HCT116 (cell line): ENCODE data around the gene C1S. TPM values are rescaled to one million over a fixed set of nuclear protein-coding genes. Genes with fewer than 3 reads are reported as not detected.
A peak's percentile ranks its signal among the peaks of the same experiment; 100 is the strongest.

Experiments used
- ATAC-seq: fragments of 200-7000 bp; cut with Tn5 transposase; 2 replicates; pipeline ENCODE4 v1.9.1; 2020; ENCODE audit warnings: mild to moderate bottlenecking, moderate library complexity
- BruUV-seq: library from RNA; stranded (reverse); fragments of 400-500 nt; replicated peaks from 2 replicates; lab custom pipeline; 2021; lab: Mats Ljungman, UMichigan
- CTCF ChIA-PET: fragments of 300-600 bp; sonication (Branson Sonifier 250); formaldehyde crosslinking; loops from one replicate; lab custom pipeline; 2021; ENCODE audit warnings: antibody characterized with exemption; lab: Charles Lee
- POLR2A ChIA-PET: fragments of 300-600, 350-600 bp; sonication (Branson Sonifier 250); formaldehyde crosslinking; loops from one replicate; lab custom pipeline; 2021; ENCODE audit warnings: antibody characterized with exemption; lab: Charles Lee
- RAD21 ChIA-PET, 2 experiments: fragments of 300-600 bp; sonication (Branson Sonifier 250); formaldehyde crosslinking; loops; one replicate each; lab custom pipeline; 2023; ENCODE audit warnings: low total read pairs in 2 of 2; ENCODE audit not compliant: uncharacterized antibody in 2 of 2, unreplicated experiment in 2 of 2, low non-redundant PET in 1 of 2; lab: Charles Lee
- DNase-seq: peaks from one replicate; pipeline ENCODE4 v3.0.0-alpha.2; 2010; ENCODE audit warnings: low read depth, low spot score
- H2AFZ ChIP-seq: fragments of 200-600 bp; shearing (Covaris generic), sonication (generic); 2 replicates; pipeline ENCODE4 v1.6.1; 2017; ENCODE audit warnings: low read depth, mixed run types, mixed read lengths, antibody characterized with exemption, low read length; ENCODE audit not compliant: poor library complexity, severe bottlenecking
- H3K27ac ChIP-seq: 2 replicates; pipeline ENCODE4 v1.5.1; 2012; ENCODE audit warnings: low read depth, low read length
- H3K27me3 ChIP-seq: fragments of 200-600 bp; sonication (generic); 2 replicates; pipeline ENCODE4 v1.6.1; 2016; ENCODE audit warnings: mixed run types, low read length, mixed read lengths; ENCODE audit not compliant: insufficient read depth
- H3K36me3 ChIP-seq, 2 experiments: fragments of 200-500 bp in 1 of 2; fragments of 200-600 bp in 1 of 2; sonication (Bioruptor generic) in 1 of 2; sonication (generic) in 1 of 2; 2 replicates each; pipeline versions ENCODE4 v1.5.1 to v1.6.1; 2014 to 2016; ENCODE audit warnings: low read length in 2 of 2, inconsistent platforms in 1 of 2, mixed read lengths in 1 of 2, mixed run types in 1 of 2; ENCODE audit not compliant: insufficient read depth in 2 of 2, control insufficient read depth in 1 of 2
- H3K4me1 ChIP-seq, 2 experiments: fragments of 200-600 bp in 1 of 2; sonication (generic) in 1 of 2; 2 replicates each; pipeline versions ENCODE4 v1.5.1 to v1.6.1; 2012 to 2017; ENCODE audit warnings: low read length in 2 of 2, inconsistent platforms in 1 of 2, mild to moderate bottlenecking in 1 of 2, mixed read lengths in 1 of 2, mixed run types in 1 of 2, moderate library complexity in 1 of 2; ENCODE audit not compliant: insufficient read depth in 2 of 2, control insufficient read depth in 1 of 2
- H3K4me2 ChIP-seq: fragments of 200-600 bp; sonication (generic); 2 replicates; pipeline ENCODE4 v1.6.1; 2017; ENCODE audit warnings: mixed run types, low read length, mixed read lengths
- H3K4me3 ChIP-seq, 2 experiments: fragments of 200-600 bp in 1 of 2; sonication (generic) in 1 of 2; replicated peaks in 1 of 2; 2 replicates each; pipeline ENCODE4 v1.5.1; 2011 to 2016; ENCODE audit warnings: low read length in 2 of 2, control low read depth in 1 of 2, low read depth in 1 of 2, mild to moderate bottlenecking in 1 of 2, mixed read lengths in 1 of 2, mixed run types in 1 of 2
- H3K79me2 ChIP-seq: fragments of 200-600 bp; sonication (generic); 2 replicates; pipeline ENCODE4 v1.6.1; 2017; ENCODE audit warnings: mild to moderate bottlenecking, mixed run types, low read length, moderate library complexity, mixed read lengths; ENCODE audit not compliant: insufficient read depth
- H3K9ac ChIP-seq: fragments of 200-600 bp; sonication (generic); 2 replicates; pipeline ENCODE4 v1.6.1; 2016; ENCODE audit warnings: low read length, mixed read lengths
- H3K9me2 ChIP-seq: fragments of 200-600 bp; sonication (generic), shearing (Covaris generic); 2 replicates; pipeline ENCODE4 v1.6.1; 2017; ENCODE audit warnings: mixed run types, mild to moderate bottlenecking, moderate library complexity; ENCODE audit not compliant: insufficient read depth
- H3K9me3 ChIP-seq, 2 experiments: fragments of 200-500 bp in 1 of 2; fragments of 200-600 bp in 1 of 2; sonication (Bioruptor generic) in 1 of 2; sonication (generic) in 1 of 2; 2 replicates each; pipeline ENCODE4 v1.6.1; 2014 to 2017; ENCODE audit warnings: low read length in 2 of 2, mixed read lengths in 2 of 2, inconsistent platforms in 1 of 2, low read depth in 1 of 2, mild to moderate bottlenecking in 1 of 2, mixed run types in 1 of 2, moderate library complexity in 1 of 2; ENCODE audit not compliant: control insufficient read depth in 1 of 2, insufficient read depth in 1 of 2
- H4K20me1 ChIP-seq: fragments of 200-600 bp; sonication (generic), shearing (Covaris generic); 2 replicates; pipeline ENCODE4 v1.6.1; 2017; ENCODE audit warnings: mixed run types, mild to moderate bottlenecking, moderate library complexity; ENCODE audit not compliant: insufficient read depth
- CEBPB ChIP-seq: IDR thresholded peaks from 2 replicates; pipeline ENCODE4 v1.6.1; 2012; ENCODE audit warnings: low read depth
- FOSL1 ChIP-seq: IDR thresholded peaks from 2 replicates; pipeline ENCODE4 v1.6.1; 2012; ENCODE audit warnings: low read depth
- JUND ChIP-seq: IDR thresholded peaks from 2 replicates; pipeline ENCODE4 v1.6.1; 2012
- SRF ChIP-seq: IDR thresholded peaks from 2 replicates; pipeline ENCODE4 v1.6.1; 2012; ENCODE audit warnings: low read depth
- ZNF274 ChIP-seq: fragments of 200-500 bp; sonication (Bioruptor generic); IDR thresholded peaks from 2 replicates; pipeline ENCODE4 v1.6.1; 2014; ENCODE audit warnings: mild to moderate bottlenecking, low read depth, low read length, inconsistent platforms
- intact Hi-C: fragments of 100-400 bp; cut with micrococcal nuclease; formaldehyde crosslinking; loops from 2 replicates; pipeline ENCODE4 v1.10.0; 2022
- total RNA-seq: library from RNA; stranded (reverse); gene quantifications from one replicate; pipeline ENCODE4 v1.2.1, GENCODE V29; 2021; ENCODE audit not compliant: unreplicated experiment
- TF ChIP-seq, protein P1 (sequence below), 3 experiments: fragments of 200-600 bp in 1 of 3; sonication (generic) in 1 of 3; IDR thresholded peaks in 2 of 3; conservative IDR thresholded peaks in 1 of 3; 2 replicates each; pipeline ENCODE4 v1.5.1; 2012 to 2017; ENCODE audit warnings: low read depth in 2 of 3, low read length in 2 of 3, antibody characterized with exemption in 1 of 3, borderline replicate concordance in 1 of 3, control low read depth in 1 of 3, mild to moderate bottlenecking in 1 of 3, mixed read lengths in 1 of 3, mixed run types in 1 of 3, moderate library complexity in 1 of 3; ENCODE audit not compliant: insufficient read depth in 1 of 3

C1S gene
- total RNA-seq, 1 experiment from 2014 or later: 2.4 TPM

DNA sequence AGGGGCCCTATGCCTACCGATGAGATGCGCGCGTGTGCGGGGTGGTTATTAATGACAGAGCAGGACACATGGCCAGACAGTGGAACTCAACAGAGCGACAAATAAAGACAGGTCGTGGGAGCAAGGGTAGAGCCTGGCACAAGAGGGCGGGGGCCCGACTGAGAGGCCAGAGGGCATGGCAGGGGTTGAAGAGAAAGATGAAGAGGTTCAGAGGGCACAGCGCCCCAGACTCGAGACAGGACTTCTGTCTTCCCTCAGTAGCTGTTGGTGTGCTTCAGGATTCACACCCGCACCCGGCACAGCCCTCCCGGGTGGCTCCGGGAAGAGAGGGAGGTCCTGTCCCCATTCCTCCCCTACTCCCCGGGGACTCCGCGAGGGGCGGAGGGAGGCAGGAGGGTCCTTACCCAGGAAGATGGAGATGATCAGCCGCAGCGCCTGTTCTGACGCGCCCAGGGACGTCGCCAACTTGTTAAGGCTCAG lies 42.6 kb upstream of the C1S start:
- ChIA-PET POLR2A (interaction anchor here (0.8 to 2.9 kb wide), 10 partner anchors 8 to 91 kb away, joined by 3 to 17 read pairs (median 4); partner anchors contain the start of genes C12orf57, C1RL and RNU7-1), RAD21 (no interaction called here), CTCF (interaction anchor here (0.8 to 1.9 kb wide), 8 partner anchors 9 to 76 kb away, joined by 3 to 7 read pairs (median 3); no protein-coding TSS in a partner anchor)
- Histone ChIP-seq H3K27me3 (no peaks in the 10 kb centered on the region), H3K9me3 (no peaks in the 10 kb centered on the region), H4K20me1 (no peaks in the 10 kb centered on the region), H3K4me1 (peaks cover 14 to 32% of the 10 kb centered on the region in 2 experiments), H3K9ac (peak overlapping the region; percentile 88), H2AFZ (no peak overlapping the region), H3K36me3 (peaks cover 4 to 9% of the 10 kb centered on the region in 2 experiments; a peak in 2 of 4 replicates), H3K4me2 (peak overlapping the region; percentile 93), H3K4me3 (peak overlapping the region; percentile 89 to 96), H3K9me2 (no peaks in the 10 kb centered on the region), H3K79me2 (peaks cover 44% of the 10 kb centered on the region), H3K27ac (peak overlapping the region; percentile 93)
- DNase-seq: no peak
- BruUV-seq: no TSS peak
- peak; percentile 44 for ATAC-seq
- intact Hi-C loops: loop anchor here (2.0 kb wide), 3 partner anchors 25 to 91 kb away; partner anchors contain the start of genes C1RL, EMG1 and PHB2
- TF ChIP-seq SRF: no peak
- TF ChIP-seq, protein P1, sequence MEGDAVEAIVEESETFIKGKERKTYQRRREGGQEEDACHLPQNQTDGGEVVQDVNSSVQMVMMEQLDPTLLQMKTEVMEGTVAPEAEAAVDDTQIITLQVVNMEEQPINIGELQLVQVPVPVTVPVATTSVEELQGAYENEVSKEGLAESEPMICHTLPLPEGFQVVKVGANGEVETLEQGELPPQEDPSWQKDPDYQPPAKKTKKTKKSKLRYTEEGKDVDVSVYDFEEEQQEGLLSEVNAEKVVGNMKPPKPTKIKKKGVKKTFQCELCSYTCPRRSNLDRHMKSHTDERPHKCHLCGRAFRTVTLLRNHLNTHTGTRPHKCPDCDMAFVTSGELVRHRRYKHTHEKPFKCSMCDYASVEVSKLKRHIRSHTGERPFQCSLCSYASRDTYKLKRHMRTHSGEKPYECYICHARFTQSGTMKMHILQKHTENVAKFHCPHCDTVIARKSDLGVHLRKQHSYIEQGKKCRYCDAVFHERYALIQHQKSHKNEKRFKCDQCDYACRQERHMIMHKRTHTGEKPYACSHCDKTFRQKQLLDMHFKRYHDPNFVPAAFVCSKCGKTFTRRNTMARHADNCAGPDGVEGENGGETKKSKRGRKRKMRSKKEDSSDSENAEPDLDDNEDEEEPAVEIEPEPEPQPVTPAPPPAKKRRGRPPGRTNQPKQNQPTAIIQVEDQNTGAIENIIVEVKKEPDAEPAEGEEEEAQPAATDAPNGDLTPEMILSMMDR (IDR thresholded peaks at IDR 0.05 in 2 of 3, conservative IDR thresholded peaks at IDR 0.05 in 1 of 3; ENCODE audit: borderline replicate concordance in 1 of 3, insufficient read depth in 1 of 3, low read depth in 2 of 3, low read length in 2 of 3): no peak
- TF ChIP-seq ZNF274: no peak
- no peak for TF ChIP-seq CEBPB
- no peak for TF ChIP-seq FOSL1
- no peak for TF ChIP-seq JUND
